Renal cortical epithelial cell (primary cell): ENCODE measurements around the gene PMS2. TPM values are rescaled to one million over a fixed set of nuclear protein-coding genes. Genes with fewer than 3 reads are reported as not detected.
A peak's percentile ranks its signal among the peaks of the same experiment; 100 is the strongest.
"Not testable (repeated sequence)": the region's sequence is repeated elsewhere in the genome, so short reads cannot be mapped to it uniquely, and the experiment has no call there.

Experiments used
- DNase-seq: peaks from one replicate; pipeline ENCODE4 v3.0.0-alpha.2; 2011; ENCODE audit warnings: low read depth
- total RNA-seq: library from RNA; depleted of rRNA; stranded (reverse); fragments of >200 nt; gene quantifications from 2 replicates; pipeline ENCODE4 v1.2.3, GENCODE V29; 2014

PMS2 gene
- total RNA-seq, 1 donor from 2014 or later = 35.2 TPM

- DNase-seq = no peak
Observed at GRCh38 chr7:6015917-6016652, 7.2 kb upstream of the PMS2 start.

GRCh38 chr7:6012355-6013104, 3.7 kb upstream of the PMS2 start:
- DNase-seq = peak; percentile 46

- no peak for DNase-seq
Observed at GRCh38 chr7:6011541-6011940, 2.7 kb upstream of the PMS2 start.

GRCh38 chr7:6010370-6010769, 1.5 kb upstream of the PMS2 start:
- not testable (repeated sequence) for DNase-seq

- DNase-seq = peak; percentile 9
Observed at GRCh38 chr7:6007835-6008590, 836 bp downstream of the PMS2 start.

GRCh38 chr7:6007386-6007785, 1.5 kb downstream of the PMS2 start:
- DNase-seq = peak; percentile 66

- DNase-seq = peak; percentile 53
Observed at GRCh38 chr7:5997210-5997808, 11.5 kb downstream of the PMS2 start.

- DNase-seq = not testable (repeated sequence)
Observed at GRCh38 chr7:5987061-5987460, 21.8 kb downstream of the PMS2 start.

GRCh38 chr7:5979680-5980314, 29.1 kb downstream of the PMS2 start:
- not testable (repeated sequence) for DNase-seq

- DNase-seq = not testable (repeated sequence)
Observed at GRCh38 chr7:5973580-5973979, 35.3 kb downstream of the PMS2 start.

- DNase-seq = not testable (repeated sequence)
Observed at GRCh38 chr7:5970347-5970911, 38.4 kb downstream of the PMS2 start, which contains the start of gene RSPH10B. RSPH10B (minus strand) TSS chr7:5970689; CDS start chr7:5967116, 3,573 bp downstream.

GRCh38 chr7:5963810-5964209, 45.0 kb downstream of the PMS2 start:
- not testable (repeated sequence) for DNase-seq

- not testable (repeated sequence) for DNase-seq
Observed at GRCh38 chr7:5963205-5963604, 45.6 kb downstream of the PMS2 start.

GRCh38 chr7:5934945-5935450, 73.9 kb downstream of the PMS2 start:
- not testable (repeated sequence) for DNase-seq

GRCh38 chr7:5931905-5932644, 76.8 kb downstream of the PMS2 start:
- DNase-seq = peak; percentile 83

GRCh38 chr7:5931250-5931649, 77.6 kb downstream of the PMS2 start:
- DNase-seq = not testable (repeated sequence)

GRCh38 chr7:5930290-5930689, 78.6 kb downstream of the PMS2 start:
- DNase-seq = not testable (repeated sequence)

- not testable (repeated sequence) for DNase-seq
Observed at GRCh38 chr7:5926263-5926870, 82.5 kb downstream of the PMS2 start.

- DNase-seq = not testable (repeated sequence)
Observed at GRCh38 chr7:5924630-5925029, 84.2 kb downstream of the PMS2 start.
